Right renal pelvis (tissue), 4 donors: ENCODE data around the gene MCRIP2. TPM values are rescaled to one million over a fixed set of nuclear protein-coding genes. Genes with fewer than 3 reads are reported as not detected.

Source experiments
- DNase-seq, 4 donors: peaks; one replicate each; pipeline ENCODE4 v3.0.0-alpha.2; 2013; ENCODE audit warnings: low read depth in 4 of 4, low spot score in 3 of 4, missing footprints in 1 of 4
- polyA plus RNA-seq, 4 donors: library from polyadenylated mRNA; unstranded; fragments of 120-200 nt; gene quantifications; one replicate each; pipeline ENCODE4 v1.2.1, GENCODE V29; 2013; ENCODE audit not compliant: insufficient read length in 4 of 4

The MCRIP2 gene
- polyA plus RNA-seq, 4 donors: 15.4 to 28.0 (median 17.3) TPM

GRCh38 chr16:693364-693763 is 51.7 kb downstream of the MCRIP2 start:
- no peak for DNase-seq

- DNase-seq: no peak
These were observed 52.1 kb downstream of the MCRIP2 start for GRCh38 chr16:693766-694165.

GRCh38 chr16:694187-694862 is 52.7 kb downstream of the MCRIP2 start:
- no peak for DNase-seq

GRCh38 chr16:694863-695354 is 53.3 kb downstream of the MCRIP2 start:
- DNase-seq: no peak

DNA sequence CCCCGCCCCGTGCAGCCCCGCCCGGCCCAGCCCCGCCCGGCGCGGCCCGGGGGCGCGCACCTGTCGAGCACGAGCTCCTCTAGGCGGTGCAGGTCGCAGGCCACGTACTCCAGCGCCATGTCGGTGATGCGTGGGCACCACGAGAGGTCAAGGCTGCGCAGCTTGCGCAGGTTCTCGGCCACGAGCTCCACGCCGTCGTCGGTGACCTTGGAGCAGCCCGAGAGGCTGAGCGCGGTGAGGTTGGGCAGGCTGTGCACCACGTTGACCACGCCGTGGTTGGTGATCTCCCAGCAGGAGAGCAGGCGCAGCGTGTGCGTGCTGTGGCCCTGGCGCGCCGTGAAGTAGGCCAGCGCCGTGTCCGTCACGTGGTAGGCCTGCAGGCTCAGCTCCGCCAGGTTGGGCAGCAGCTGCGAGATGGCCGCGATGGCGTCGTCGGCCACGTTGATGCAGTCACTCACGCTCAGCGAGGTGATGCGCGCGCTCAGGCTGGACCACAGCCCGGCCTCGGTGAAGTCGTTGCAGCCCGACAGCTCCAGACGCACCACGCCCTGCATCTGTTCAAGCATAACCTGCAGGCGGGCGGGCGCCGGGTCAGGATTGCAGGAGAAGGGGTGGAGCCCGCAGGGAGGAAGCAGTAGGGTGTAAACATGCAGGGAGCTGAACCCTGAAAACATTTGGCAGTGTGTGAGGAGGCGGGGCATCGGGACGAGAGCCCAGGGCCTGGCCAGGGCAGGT is 53.9 kb downstream of the MCRIP2 start:
- DNase-seq: no peak

Other genes starting within 250 kb of the MCRIP2 start
- 100 to 1,000 TPM; 110 to 143 (median 117) TPM for gene NME4, start 244.6 kb upstream of the MCRIP2 start, polyA plus RNA-seq
- 10 to 100 TPM; 17.8 to 40.4 (median 32.2) TPM for gene DECR2, start 239.9 kb upstream of the MCRIP2 start, polyA plus RNA-seq
- 100 to 1,000 TPM in 1 of 4 donors, 10 to 100 TPM in 3; 72.7 to 100 (median 91.3) TPM for gene RAB11FIP3, start 216.2 kb upstream of the MCRIP2 start, polyA plus RNA-seq
- gene CAPN15, start 114.1 kb upstream of the MCRIP2 start, polyA plus RNA-seq: 10 to 100 TPM; 23.1 to 35.7 (median 26.3) TPM
- gene PRR35, start 81.4 kb upstream of the MCRIP2 start, polyA plus RNA-seq: 10 to 100 TPM; 10.5 to 18.4 (median 11.0) TPM
- gene NHLRC4, start 74.8 kb upstream of the MCRIP2 start, polyA plus RNA-seq: 1 to 10 TPM; 7.2 to 9.9 (median 8.0) TPM
- gene PIGQ, start 71.9 kb upstream of the MCRIP2 start, polyA plus RNA-seq: 10 to 100 TPM; 54.7 to 75.4 (median 65.0) TPM
- 10 to 100 TPM; 17.1 to 28.6 (median 19.9) TPM for gene RAB40C, start 51.8 kb upstream of the MCRIP2 start, polyA plus RNA-seq
- 1 to 10 TPM; 1.4 to 2.8 (median 1.7) TPM for gene WFIKKN1, start 10.8 kb upstream of the MCRIP2 start, polyA plus RNA-seq
- 10 to 100 TPM; 46.8 to 75.5 (median 51.3) TPM for gene METTL26, start 5.5 kb upstream of the MCRIP2 start, polyA plus RNA-seq
- gene WDR90, start 7.5 kb downstream of the MCRIP2 start, polyA plus RNA-seq: 10 to 100 TPM; 28.1 to 49.7 (median 37.7) TPM
- 100 to 1,000 TPM in 1 of 4 donors, 10 to 100 TPM in 3; 70.5 to 111 (median 77.6) TPM for gene RHOT2, start 26.3 kb downstream of the MCRIP2 start, polyA plus RNA-seq
- gene RHBDL1, start 33.8 kb downstream of the MCRIP2 start, polyA plus RNA-seq: 1 to 10 TPM in 3 of 4 donors, under 1 TPM in 1; 0.91 to 2.7 (median 1.8) TPM
- gene STUB1, start 38.6 kb downstream of the MCRIP2 start, polyA plus RNA-seq: 100 to 1,000 TPM in 3 of 4 donors, 10 to 100 TPM in 1; 93.2 to 138 (median 122) TPM
- gene JMJD8, start 42.5 kb downstream of the MCRIP2 start, polyA plus RNA-seq: 10 to 100 TPM; 64.4 to 85.4 (median 66.1) TPM
- 10 to 100 TPM in 3 of 4 donors, 1 to 10 TPM in 1; 10.0 to 14.0 (median 10.8) TPM for gene WDR24, start 48.6 kb downstream of the MCRIP2 start, polyA plus RNA-seq
- gene FBXL16, start 64.0 kb downstream of the MCRIP2 start, polyA plus RNA-seq: 1 to 10 TPM in 3 of 4 donors, under 1 TPM in 1; 0.79 to 1.8 (median 1.2) TPM
- 10 to 100 TPM in 1 of 4 donors, 1 to 10 TPM in 3; 5.8 to 17.0 (median 9.3) TPM for gene METRN, start 73.3 kb downstream of the MCRIP2 start, polyA plus RNA-seq
- 10 to 100 TPM; 13.5 to 27.8 (median 14.4) TPM for gene ANTKMT, start 79.3 kb downstream of the MCRIP2 start, polyA plus RNA-seq
- 1 to 10 TPM; 1.1 to 3.6 (median 1.8) TPM for gene CCDC78, start 84.6 kb downstream of the MCRIP2 start, polyA plus RNA-seq
- gene HAGHL, start 85.3 kb downstream of the MCRIP2 start, polyA plus RNA-seq: 1 to 10 TPM; 3.1 to 7.3 (median 3.2) TPM
- 10 to 100 TPM; 21.0 to 28.5 (median 25.2) TPM for gene CIAO3, start 99.2 kb downstream of the MCRIP2 start, polyA plus RNA-seq
- 10 to 100 TPM; 11.4 to 33.7 (median 22.2) TPM for gene MSLN, start 118.9 kb downstream of the MCRIP2 start, polyA plus RNA-seq
- gene RPUSD1, start 146.6 kb downstream of the MCRIP2 start, polyA plus RNA-seq: 10 to 100 TPM; 10.6 to 21.7 (median 12.0) TPM
- gene CHTF18, start 146.8 kb downstream of the MCRIP2 start, polyA plus RNA-seq: 10 to 100 TPM; 23.3 to 33.3 (median 25.9) TPM
- under 1 TPM in 3 of 4 donors, not detected in 1; 0.18 to 0.37 (median 0.36) TPM for gene GNG13, start 158.9 kb downstream of the MCRIP2 start, polyA plus RNA-seq